NCI-H226 (cell line): ENCODE data around the gene NBEAL1.
"Not testable (repeated sequence)": the region's sequence is repeated elsewhere in the genome, so short reads cannot be mapped to it uniquely, and the experiment has no call there.

Experiments used
- DNase-seq: peaks from one replicate; pipeline ENCODE4 v3.0.0-alpha.2; 2015

Gene NBEAL1

DNA sequence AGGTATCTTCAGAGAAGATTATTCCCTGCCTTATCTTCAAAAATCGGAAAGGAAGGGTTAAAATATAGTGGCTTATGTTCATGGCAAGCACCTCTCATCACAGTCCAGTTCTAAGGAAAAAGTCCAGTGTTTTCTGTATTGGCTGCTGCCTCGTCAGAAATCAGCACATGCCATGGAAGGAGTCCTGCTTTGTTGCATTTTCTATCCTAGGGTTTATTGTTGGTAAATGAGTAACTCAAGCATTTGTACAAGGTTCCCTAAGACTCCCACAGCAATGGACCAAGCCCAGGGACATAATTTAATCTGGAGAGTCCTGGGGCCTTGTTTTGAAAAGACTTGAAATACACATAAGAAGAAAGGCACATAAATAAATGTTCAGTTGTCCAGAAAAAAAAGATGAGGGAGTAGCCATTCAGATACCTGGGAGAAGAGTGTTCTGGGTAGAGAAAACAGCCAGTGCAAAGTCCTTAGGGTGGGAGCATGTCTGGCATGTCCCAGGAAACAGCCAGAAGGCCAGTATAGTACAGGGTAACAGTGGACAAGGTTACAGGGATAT lies 26.4 kb downstream of the NBEAL1 start:
- no peak for DNase-seq

DNA sequence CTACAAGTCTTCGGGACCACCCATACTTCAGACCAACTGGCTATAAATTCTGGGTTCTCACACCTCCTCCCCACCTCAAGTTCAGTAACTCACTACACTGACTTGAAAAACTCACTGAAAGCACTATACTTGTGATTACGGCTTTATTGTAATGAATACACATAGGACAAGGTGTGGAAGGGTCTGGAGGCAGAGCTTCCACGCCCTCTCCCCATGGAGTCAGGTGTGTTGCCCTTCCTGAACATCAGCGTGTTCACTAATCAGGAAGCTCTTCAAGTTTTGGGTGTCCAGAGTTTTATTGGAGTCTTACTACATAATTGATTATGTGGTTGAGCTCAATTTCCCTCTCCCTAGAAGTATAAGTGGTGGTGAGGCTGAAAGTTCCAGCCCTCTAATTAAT lies 27.5 kb downstream of the NBEAL1 start:
- no peak for DNase-seq

DNA sequence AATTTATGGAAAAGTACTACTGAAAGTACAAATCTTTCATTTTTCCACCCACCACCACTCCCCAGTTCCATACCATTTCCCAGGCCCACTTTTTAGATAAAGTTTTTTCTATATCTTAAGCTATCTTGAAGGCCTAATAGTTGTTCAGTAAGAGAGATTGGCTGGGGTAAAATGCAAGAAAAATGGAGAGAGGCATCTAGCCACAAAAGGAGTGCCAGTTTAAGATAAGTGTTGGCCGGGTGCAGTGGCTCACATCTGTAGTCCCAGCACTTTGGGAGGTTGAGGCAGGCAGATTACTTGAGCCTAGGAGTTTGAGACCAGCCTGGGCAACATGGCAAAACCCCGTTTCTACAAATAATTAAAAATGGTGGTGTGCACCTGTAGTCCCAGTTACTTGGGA lies 28.6 kb downstream of the NBEAL1 start:
- DNase-seq = no peak

DNA sequence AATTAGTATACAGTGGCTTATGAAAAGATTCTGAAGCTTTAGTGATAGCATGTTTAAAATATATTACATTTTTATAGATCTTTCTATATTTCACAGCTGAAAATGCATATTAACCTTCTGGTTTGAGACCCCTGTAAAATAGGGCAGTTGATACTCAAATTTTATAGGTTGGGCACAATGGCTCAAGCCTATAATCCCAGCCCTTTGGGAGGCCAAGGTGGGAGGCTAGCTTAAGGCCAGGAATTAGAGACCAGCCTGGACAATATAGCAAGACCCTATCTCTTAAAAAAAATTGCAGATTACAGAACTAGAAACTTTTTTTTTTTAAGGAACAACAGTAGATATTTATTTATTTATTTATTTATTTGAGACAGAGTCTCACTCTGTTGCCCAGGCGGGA lies 31.2 kb downstream of the NBEAL1 start:
- no peak for DNase-seq

DNA sequence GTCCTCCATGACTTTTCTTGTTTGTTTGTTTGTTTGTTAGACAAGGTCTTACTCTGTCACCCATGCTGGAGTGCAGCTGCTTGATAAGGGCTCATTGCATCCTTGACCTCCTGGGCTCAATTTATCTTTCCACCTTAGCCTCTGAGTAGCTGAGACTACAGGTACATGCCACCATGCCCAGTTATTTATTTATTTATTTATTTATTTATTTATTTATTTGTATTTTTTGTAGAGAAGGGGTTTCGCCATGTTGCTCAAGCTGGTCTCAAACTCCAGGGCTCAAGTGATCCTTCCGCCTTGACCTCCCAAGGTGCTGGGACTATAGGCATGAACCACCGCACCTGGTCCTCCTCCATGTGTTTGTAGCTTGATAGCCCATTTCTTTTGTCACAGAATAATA lies 37.9 kb downstream of the NBEAL1 start:
- DNase-seq = no peak

DNA sequence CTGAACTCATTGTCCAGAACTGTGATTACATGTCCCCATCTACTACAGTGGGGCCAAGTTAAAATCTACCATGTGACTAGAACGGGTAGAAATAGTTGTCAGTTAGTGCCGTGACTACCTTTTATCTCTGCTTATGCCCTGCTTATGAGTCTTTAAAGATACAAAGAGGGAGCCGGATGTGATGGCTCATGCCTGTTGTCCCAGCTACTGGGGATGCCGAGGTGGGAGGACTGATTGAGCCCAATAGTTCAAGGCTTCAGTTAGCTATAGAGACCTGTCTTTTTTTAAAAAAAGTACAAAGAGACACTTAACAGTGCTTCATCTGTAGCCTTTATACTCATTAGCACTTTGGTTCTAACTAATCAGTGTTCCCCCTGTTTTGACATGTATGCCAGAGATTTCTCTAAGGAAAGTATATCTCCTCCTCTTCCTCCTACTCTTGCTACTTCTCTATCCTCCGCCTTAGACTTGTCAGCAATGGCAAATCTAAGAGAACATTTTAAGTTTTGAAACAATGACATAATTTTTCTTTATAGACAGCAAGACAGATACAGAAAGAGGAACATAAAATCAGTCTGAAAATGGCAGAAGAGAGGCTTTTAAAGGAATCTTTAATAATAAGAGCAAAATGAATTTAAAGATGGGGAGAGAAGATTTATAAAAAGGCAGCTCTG lies 45.0 kb downstream of the NBEAL1 start:
- no peak for DNase-seq

DNA sequence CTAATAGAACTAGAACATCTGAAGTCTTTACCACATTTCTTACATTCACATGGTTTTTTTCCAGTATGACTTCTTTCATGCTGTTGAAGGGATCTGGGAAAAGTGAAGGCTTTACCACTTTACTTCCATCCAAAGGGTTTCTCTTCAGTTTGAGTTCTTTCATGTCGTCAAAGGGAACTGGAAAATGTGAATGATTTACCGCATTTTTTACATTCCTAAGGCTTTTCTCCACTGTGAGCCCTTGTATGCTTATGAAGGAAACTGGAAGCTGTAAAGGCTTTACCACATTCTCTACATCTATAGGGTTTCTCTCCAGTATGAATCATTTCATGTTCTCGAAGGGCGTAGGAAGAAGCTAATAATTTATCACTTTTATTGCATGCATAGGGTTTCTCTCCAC lies 46.7 kb downstream of the NBEAL1 start:
- DNase-seq = no peak

DNA sequence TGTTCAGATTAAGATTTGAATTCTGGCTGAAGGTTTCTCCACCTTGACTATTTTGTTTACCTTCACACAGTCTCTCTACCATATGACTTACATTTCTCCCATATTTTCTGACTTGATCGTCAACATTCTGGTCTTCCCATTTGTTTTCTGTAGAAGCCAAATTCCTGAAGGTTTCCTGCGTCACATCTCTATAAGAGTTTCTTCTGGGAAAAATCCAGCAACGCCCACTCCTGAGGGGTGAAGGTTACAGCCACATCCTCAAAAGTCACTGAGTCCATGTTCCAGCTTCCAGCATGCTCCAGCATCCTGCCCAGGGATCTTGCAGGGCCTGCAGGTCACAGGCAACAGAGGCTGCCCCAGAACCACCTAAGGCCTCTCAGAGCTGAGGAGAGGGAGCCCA lies 47.5 kb downstream of the NBEAL1 start:
- no peak for DNase-seq

DNA sequence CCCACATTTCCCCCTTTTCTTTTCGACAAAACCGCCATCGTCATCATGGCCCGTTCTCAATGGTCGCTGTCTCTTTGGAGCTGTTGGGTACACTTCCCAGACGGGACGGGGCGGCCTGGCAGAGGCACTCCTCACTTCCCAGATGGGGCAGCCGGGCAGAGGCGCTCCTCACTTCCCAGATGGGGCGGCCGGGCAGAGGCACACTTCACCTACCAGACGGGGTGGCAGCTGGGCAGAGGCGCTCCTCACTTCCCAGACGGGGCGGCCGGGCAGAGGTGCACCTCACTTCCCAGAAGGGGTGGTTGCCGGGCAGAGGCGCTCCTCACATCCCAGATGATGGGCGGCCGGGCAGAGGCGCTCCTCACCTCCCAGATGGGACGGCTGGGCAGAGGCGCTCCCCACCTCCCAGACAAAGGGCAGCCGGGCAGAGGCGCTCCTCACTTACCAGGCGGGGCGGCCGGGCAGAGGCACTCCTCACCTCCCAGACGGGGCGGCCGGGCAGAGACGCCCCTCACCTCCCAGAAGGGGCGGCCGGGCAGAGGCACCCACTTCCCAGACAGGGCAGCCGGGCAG lies 51.9 kb downstream of the NBEAL1 start:
- DNase-seq = not testable (repeated sequence)

DNA sequence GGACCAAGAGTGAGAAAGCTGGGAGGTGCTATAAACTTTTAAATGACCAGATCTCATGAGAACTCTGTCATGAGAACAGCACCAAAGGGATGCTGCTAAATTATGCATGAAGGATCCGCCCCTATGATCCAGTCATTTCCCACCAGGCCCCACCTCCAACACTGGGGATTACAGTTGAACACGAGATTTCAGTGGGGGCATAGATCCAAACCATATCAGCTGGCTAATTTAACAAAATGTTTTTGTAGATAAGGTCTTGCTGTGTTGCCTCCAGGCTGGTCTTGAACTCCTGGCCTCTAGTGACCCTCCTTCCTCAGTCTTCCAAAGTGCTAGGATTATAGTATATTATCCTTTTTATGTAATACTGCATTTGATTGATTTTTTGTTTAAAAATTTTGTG lies 56.0 kb downstream of the NBEAL1 start:
- no peak for DNase-seq

DNA sequence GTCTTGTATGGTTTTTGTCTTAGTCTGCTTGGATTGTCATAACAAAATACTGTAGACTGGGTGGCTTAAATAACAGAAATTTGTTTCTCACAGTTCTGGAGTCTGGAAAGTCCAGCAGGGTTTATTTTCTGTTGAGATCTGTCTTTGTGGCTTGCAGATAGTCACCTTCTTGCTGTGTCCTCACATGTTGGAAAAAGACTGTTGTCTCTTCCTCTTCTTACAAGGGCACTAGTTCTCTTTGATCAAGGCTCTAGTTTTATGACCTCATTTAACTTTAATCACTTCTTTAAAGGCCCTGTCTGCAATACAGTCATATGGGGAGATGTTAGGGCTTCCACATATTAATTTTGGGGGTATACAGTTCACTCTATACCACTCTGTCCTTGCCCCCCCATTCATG lies 56.5 kb downstream of the NBEAL1 start:
- no peak for DNase-seq

DNA sequence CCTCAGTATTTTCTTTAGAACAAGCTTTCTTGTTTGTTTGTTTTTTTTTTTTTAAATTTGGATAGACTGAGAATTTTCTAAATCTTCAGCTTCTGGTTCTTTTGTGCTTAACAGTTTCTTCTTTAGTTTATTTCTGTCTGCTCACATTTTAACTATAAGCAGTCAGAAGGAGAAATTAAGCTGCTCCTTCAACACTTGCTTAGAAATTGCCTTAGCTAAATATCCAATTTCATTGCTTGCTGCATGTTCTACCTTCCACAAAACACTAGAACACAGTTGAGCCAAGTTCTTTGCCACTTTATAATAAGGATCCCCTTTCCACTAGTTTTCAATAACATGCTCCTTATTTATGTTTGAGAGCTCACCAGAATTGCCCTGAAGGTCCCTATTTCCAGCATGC lies 57.7 kb downstream of the NBEAL1 start:
- no peak for DNase-seq

DNA sequence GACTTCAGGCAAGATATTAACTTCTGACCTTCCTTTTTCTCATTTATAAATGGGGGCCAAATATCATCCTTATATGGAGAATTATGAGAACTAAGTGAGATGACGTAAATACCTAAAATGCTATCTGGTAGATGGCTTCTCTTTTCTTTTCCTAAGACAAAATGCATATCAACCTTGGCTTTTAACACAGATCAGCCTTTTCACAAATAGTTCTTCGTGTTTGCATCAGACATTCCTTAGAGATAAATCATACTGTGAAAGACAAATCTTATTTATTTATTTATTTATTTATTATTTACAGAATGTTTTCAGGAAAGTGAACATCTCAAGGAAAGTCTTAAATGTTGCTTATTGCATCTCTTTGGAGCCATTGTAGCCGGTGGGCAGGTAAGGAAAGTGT lies 62.8 kb downstream of the NBEAL1 start:
- DNase-seq = no peak

DNA sequence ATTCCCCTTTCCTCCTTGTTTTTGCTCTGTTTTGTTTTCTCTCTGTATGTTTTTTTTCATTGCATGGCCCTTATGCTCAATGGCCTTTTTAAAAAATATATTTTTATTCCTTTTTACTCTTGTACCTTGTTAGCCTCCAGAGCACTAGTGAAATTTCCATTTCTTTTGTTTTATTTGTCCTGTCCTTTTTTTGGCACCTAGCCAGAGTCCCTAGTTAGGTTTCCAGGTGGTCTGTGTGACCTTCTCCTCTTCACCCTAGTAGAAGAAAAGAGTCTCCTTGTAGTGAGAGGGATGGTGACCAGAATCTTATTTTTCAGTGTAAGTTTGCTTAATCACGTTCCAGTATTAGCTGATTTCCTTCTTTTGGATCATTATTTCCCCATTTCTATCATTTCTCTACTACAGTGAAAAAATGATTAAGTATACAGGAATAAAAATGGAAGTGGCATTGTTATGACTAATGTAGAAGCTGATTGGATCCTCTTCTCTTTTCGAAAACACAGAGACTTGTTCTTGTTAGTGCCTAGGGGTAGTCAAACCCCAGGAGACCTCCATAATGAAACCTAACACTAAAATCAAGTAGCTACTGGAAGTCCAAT lies 65.9 kb downstream of the NBEAL1 start:
- no peak for DNase-seq

DNA sequence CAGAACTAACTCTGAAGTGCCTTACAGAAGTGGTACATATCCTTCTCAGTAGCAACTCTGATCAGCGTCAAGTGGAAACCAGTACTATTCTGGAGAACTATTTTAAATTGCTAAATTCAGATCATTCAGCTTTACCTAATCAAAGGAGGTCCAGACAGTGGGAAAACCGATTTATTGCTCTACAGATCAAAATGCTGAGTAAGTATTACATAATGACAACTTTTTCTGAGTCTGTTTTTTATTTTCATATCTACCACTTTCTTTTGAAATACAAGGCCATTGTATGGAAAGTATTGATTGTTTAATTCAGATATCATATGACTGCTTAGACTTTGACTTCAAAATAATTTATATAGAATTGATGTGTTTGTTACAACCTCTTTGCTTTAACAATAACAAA lies 68.7 kb downstream of the NBEAL1 start:
- no peak for DNase-seq

DNA sequence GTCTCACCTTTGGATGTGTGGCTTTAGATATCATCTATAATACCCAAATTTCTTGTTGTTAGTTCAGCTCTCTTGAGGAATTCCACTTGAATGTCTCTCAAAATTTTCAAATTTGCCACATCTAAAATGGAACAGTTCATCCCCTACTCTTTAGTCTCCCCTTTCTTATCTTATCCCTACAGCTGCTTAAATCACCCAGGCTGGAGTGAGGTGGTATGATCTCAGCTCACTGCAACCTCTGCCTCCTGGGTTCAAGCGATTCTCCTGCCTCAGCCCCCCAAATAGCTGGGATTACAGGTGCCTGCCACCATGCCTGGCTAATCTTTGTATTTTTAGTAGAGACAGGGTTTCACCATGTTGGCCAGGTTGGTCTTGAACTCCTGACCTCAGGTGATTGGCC lies 71.7 kb downstream of the NBEAL1 start:
- not testable (repeated sequence) for DNase-seq

DNA sequence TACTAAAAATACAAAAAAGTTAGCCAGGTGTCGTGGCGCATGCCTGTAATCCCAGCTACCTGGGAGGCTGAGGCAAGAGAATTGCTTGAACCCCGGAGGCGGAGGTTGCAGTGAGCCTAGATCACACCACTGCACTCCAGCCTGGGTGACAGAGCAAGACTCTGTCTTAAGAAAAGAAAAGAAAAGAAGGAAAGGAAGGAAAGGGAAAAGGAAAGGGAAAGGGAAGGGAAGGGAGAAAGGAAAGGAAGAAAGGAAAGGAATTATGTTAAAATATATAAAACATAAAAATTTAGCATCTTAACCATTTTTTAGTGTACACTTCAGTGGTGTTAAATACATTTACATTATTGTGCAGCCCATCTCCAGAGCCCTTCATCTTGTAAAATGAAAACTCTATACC lies 76.0 kb downstream of the NBEAL1 start:
- not testable (repeated sequence) for DNase-seq

DNA sequence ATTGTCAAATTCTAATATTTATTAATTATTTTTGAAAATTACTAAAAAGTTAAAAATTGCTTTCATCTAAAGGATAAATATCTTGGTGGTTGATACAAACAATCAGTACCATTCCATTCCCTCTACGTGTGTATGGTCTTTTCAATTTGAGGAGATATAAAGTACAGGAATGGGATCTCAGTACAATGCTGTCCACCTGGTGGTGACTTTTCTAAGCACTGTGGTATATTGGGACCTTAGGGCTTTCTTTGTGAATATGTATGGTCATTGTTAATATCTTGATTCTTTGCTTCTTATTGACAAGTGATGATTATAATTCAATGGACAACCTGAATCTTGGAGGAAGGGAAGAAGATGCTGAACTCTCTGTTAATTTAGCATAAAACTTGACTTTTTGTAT lies 83.1 kb downstream of the NBEAL1 start:
- no peak for DNase-seq

DNA sequence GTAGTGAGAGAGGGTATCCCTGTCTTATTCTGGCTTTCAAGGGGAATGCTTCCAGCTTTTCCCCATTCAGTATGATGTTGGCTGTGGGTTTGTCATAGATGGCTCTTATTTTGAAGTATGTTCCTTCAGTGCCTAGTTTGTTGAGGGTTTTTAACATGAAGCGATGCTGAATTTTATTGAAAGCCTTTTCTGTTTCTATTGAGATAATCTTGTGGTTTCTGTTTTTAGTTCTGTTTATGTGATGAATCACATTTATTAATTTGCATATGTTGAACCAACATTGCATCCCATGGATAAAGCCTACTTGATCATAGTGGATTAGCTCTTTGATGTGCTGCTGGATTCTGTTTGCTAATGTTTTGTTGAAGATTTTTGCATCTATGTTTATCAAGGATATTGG lies 87.7 kb downstream of the NBEAL1 start:
- DNase-seq = not testable (repeated sequence)

DNA sequence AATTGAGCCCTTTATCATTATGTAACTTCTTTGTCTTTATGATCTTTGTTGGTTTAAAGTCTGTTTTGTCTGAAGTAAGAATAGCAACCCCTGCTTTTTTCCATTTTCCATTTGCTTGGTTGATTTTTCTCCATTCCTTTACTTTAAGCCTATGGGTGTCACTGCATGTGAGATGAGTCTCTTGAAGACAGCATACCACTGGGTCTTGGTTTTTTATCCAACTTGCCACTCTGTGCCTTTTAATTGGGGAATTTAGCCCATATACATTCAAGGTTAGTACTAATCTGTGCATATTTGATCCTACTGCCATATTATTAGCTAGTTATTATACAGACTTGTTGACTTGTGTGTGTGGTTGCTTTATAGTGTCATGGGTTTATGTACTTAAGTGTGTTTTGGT lies 89.6 kb downstream of the NBEAL1 start:
- DNase-seq = no peak

DNA sequence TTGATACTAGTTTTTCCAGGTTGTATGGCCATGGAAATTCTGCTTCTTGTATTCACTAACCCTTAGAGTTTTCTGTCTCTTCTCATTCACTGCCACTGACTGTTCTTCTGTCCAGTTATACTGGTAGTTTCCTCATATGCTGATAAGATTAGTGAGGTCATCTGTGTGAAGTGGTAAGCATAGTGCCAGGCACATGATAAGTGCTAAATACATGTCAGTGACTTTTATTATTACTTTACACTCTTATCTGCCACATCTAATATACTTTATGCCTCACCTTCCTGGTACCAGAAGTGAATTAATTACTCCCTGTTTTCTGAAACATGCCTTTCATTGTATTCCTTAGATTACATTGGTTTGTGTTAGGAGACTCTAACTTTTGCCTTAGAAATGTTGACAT lies 91.3 kb downstream of the NBEAL1 start:
- peak; percentile 63 for DNase-seq

DNA sequence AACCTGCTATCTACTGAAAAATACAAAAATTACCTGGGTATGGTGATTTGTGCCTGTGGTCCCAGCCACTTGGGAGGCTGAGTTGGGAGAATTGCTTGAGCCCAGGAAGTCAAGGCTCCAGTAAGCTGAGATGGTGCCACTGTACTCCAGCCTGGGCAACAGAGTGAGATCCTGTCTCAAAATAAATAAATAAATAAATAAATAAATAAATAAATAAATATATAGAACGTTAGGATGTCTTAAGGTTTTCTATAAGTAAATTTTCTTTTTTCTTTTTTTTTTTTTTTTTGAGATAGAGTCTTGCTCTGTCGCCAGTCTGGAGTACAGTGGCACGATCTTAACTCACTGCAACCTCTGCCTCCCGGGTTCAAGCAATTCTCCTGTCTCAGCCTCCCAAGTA lies 95.8 kb downstream of the NBEAL1 start:
- not testable (repeated sequence) for DNase-seq

DNA sequence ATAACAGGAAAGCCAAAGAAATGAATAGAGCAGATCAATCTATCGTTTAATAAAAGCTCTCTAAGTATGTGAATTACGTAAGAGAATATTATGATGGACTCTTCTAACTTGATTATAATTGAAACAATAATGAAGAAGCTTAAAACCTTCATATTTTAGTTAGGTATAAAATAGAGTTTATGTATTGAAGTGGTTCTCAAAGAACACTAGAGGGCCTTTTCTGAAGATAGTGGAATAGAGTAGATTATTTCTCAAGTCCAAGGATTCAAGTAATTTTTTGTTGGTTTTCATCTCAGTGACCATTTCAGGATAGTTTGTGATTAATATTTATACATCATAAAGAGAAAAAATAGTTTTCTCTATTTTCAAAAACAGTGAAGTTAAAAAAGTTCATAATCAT lies 97.7 kb downstream of the NBEAL1 start:
- DNase-seq = no peak

DNA sequence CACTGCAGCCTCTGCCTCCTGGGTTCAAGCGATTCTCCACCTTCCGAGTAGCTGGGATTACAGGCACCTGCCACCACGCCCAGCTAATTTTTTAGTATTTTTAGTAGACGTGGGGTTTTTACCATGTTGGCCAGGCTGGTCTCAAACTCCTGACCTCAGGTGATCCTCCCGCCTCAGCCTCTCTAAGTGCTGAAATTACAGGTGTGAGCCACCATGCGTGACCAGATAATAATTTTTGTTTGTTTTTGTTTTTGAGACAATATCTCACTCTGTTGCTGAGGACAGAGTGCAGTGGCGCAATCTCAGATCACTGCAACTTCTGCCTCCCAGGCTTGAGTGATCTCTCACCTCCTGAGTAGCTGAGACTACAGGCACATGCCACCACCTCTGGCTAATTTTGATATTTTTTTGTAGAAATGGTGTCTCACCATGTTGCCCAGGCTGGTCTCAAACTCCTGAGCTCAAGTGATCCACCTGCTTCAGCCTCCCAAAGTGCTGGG lies 100.6 kb downstream of the NBEAL1 start:
- not testable (repeated sequence) for DNase-seq
